Left ventricle myocardium inferior (tissue), 1 donor: ENCODE measurements around the gene DCAF17. TPM values are rescaled to one million over a fixed set of nuclear protein-coding genes. Genes with fewer than 3 reads are reported as not detected.

Experiments used
- DNase-seq: peaks from one replicate; pipeline ENCODE4 v3.0.0-alpha.2; 2020
- H3K27ac ChIP-seq: fragments of 200-600 bp; replicated peaks from 2 replicates; pipeline ENCODE4 v1.8.0; 2021
- H3K27me3 ChIP-seq: fragments of 200-600 bp; 2 replicates; pipeline ENCODE4 v1.8.0; 2021; ENCODE audit warnings: low read depth
- H3K36me3 ChIP-seq: fragments of 200-600 bp; 2 replicates; pipeline ENCODE4 v1.8.0; 2021
- H3K4me1 ChIP-seq: fragments of 200-600 bp; 2 replicates; pipeline ENCODE4 v1.8.0; 2021
- H3K4me3 ChIP-seq: fragments of 200-600 bp; 2 replicates; pipeline ENCODE4 v1.8.0; 2021; ENCODE audit warnings: mild to moderate bottlenecking, moderate library complexity
- H3K9me3 ChIP-seq: fragments of 200-600 bp; replicated peaks from 2 replicates; pipeline ENCODE4 v1.8.0; 2021
- intact Hi-C: fragments of 100-400 bp; cut with micrococcal nuclease; formaldehyde crosslinking; loops from one replicate; pipeline ENCODE4 v1.11.0; 2022
- total RNA-seq: library from RNA; stranded (reverse); fragmentation: NEBNext Ultra II Directional; extraction: Animal tissue kit (Norgen Biotek cat#: 25700); gene quantifications from one replicate; pipeline ENCODE4 v1.2.1, GENCODE V29; 2021
- TF ChIP-seq, protein P1 (sequence below): fragments of 200-600 bp; IDR thresholded peaks from 2 replicates; pipeline ENCODE4 v1.8.0; 2021; ENCODE audit warnings: antibody characterized with exemption, mild to moderate bottlenecking, borderline replicate concordance
- donor health status: DM: no; HTN: yes; CAD: no; lungs with severe emphysema.

The DCAF17 gene
- total RNA-seq, 1 donor from 2014 or later: 5.2 TPM

DNA sequence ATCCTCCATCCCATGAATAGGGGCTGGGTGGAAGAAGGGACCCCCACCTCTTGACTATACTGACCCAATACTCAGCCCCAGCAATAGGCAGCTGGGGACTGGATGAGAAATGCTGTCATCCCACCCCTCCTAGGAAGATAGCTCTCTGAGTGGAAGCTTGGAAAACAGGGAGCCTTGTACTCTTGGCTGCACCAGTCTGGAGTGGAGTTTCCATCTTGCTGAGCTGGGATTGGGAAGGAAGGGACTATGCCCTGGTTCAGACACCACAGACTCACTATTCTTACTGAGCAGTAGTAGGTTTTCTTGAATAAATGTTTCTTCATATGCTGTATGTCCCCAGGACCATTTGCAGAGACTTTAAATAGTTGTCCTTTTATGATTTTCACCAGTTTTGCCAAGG, 7.4 kb downstream of the DCAF17 start:
- no peaks in the 10 kb centered on the region for H3K4me1 ChIP-seq
- H3K4me3 ChIP-seq: no peak overlapping the region
- H3K36me3 ChIP-seq: peaks cover 79% of the 10 kb centered on the region
- no peak overlapping the region for H3K27ac ChIP-seq
- TF ChIP-seq, protein P1, sequence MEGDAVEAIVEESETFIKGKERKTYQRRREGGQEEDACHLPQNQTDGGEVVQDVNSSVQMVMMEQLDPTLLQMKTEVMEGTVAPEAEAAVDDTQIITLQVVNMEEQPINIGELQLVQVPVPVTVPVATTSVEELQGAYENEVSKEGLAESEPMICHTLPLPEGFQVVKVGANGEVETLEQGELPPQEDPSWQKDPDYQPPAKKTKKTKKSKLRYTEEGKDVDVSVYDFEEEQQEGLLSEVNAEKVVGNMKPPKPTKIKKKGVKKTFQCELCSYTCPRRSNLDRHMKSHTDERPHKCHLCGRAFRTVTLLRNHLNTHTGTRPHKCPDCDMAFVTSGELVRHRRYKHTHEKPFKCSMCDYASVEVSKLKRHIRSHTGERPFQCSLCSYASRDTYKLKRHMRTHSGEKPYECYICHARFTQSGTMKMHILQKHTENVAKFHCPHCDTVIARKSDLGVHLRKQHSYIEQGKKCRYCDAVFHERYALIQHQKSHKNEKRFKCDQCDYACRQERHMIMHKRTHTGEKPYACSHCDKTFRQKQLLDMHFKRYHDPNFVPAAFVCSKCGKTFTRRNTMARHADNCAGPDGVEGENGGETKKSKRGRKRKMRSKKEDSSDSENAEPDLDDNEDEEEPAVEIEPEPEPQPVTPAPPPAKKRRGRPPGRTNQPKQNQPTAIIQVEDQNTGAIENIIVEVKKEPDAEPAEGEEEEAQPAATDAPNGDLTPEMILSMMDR: no peak
- no peak for DNase-seq
- no peaks in the 10 kb centered on the region for H3K27me3 ChIP-seq
- intact Hi-C loops: no loop called here
- no peaks in the 10 kb centered on the region for H3K9me3 ChIP-seq

DNA sequence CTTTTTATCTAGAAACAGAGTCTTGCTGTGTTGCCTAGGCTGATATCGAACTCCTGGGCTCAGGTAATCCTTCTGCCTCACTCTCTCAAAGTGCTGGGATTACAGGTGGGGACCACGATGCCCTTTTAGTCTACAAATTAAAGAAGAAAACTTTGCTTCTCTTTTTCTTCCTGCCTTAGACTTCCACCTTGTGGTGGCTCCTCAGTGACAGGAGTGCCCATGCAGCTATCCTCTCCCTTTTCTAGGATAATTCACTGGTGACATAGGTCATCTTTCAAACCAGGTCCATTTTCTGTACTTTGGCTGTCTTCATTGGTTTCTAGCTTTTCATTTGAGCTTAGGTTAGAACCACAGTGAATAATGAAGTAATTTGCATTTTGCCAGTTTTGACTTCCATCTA, 13.6 kb downstream of the DCAF17 start:
- Histone ChIP-seq H3K36me3 (peaks cover 85% of the 10 kb centered on the region), H3K4me3 (no peak overlapping the region), H3K9me3 (no peaks in the 10 kb centered on the region), H3K27ac (no peak overlapping the region), H3K4me1 (no peaks in the 10 kb centered on the region), H3K27me3 (no peaks in the 10 kb centered on the region)
- intact Hi-C loops: no loop called here
- no peak for DNase-seq
- TF ChIP-seq, protein P1: no peak

DNA sequence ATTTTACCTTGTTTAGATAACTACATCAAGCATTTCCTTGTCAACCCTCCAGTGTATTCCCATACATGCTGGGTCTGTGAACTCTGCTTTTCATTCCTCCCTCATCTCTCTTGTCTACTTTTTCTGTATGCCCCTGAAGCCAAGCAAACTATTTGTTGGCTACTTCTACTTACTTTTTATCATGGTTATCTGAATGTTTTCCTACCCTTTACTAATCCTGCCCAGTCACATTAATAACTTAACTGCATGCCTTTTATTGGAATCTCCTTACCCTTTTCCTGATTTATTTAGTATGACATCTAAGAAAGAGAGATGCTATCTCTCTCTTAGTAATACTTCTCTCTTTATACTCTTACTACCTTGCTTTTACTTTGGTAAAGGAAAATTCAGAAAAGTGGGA, 17.0 kb downstream of the DCAF17 start:
- Histone ChIP-seq H3K4me3 (no peak overlapping the region), H3K9me3 (peaks cover 4% of the 10 kb centered on the region), H3K27me3 (no peaks in the 10 kb centered on the region), H3K27ac (no peak overlapping the region), H3K4me1 (no peaks in the 10 kb centered on the region), H3K36me3 (peaks cover 90% of the 10 kb centered on the region)
- DNase-seq: no peak
- TF ChIP-seq, protein P1: no peak
- intact Hi-C loops: no loop called here

DNA sequence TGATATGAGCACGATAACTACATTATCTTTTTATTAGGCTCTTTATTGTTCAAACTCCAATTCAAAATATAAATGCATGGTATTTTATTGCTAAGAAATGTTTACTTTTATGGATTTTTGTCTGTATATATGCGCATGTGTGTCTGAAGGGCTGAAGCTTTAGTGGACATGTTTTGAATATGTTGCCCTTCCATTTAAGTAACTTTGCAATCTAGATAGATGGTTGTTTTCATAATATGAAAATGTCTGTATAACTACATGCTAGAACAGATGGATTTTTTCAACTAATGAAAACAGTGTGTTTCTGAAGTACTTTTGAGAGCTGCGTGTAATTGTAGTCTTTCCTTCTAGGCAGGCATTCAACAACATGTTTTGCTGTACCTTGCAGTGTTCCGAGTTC, 18.7 kb downstream of the DCAF17 start:
- no peaks in the 10 kb centered on the region for H3K27me3 ChIP-seq
- TF ChIP-seq, protein P1: no peak
- DNase-seq: no peak
- no peak overlapping the region for H3K27ac ChIP-seq
- H3K9me3 ChIP-seq: peaks cover 7% of the 10 kb centered on the region
- intact Hi-C loops: no loop called here
- no peaks in the 10 kb centered on the region for H3K4me1 ChIP-seq
- H3K36me3 ChIP-seq: peaks cover 97% of the 10 kb centered on the region
- H3K4me3 ChIP-seq: no peak overlapping the region

DNA sequence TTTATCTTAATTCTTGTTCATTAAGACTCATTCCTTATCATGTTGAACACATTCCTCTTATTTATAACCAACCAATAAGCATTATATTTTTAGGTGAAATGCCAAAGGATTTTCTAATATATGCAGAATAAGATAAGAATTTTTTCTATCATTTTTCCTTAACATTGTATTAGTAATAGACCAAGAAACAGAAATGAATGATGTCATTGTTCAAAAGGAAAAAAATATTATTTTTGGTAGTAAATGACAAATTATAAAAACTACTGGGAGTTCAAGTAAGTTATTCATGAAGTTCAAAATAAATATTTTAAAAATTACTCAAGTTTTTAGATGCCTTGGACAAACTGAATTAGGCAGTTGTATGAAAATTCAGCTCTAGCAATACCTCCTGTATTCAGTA, 25.5 kb downstream of the DCAF17 start:
- Histone ChIP-seq H3K4me1 (no peaks in the 10 kb centered on the region), H3K4me3 (no peak overlapping the region), H3K9me3 (peaks cover 7% of the 10 kb centered on the region), H3K27me3 (no peaks in the 10 kb centered on the region), H3K36me3 (peaks cover 63% of the 10 kb centered on the region), H3K27ac (no peak overlapping the region)
- TF ChIP-seq, protein P1: no peak
- intact Hi-C loops: no loop called here
- DNase-seq: no peak

DNA sequence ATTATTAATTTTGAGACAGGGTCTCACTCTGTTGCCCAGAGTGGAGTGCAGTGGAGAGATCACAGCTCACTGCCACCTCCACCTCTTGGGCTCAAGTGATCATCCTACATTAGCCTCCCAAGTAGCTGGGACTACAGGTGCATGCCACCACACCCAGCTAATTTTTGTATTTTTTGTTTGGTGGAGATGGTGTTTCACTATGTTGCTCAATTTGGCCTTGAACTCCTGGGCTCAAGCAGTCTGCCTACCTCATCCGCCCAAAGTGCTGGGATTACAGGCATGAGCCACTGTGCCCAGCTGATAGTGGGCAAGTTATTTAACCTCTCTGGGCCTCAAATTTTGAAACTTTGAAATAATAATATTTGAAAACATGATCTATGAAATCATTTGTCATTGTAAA, 26.5 kb downstream of the DCAF17 start:
- no peaks in the 10 kb centered on the region for H3K27me3 ChIP-seq
- no peak overlapping the region for H3K4me3 ChIP-seq
- TF ChIP-seq, protein P1: no peak
- H3K4me1 ChIP-seq: no peaks in the 10 kb centered on the region
- no peak overlapping the region for H3K27ac ChIP-seq
- intact Hi-C loops: no loop called here
- DNase-seq: no peak
- H3K36me3 ChIP-seq: peaks cover 53% of the 10 kb centered on the region
- H3K9me3 ChIP-seq: peaks cover 7% of the 10 kb centered on the region
